Stimulated activated CD8-positive, alpha-beta memory T cell treated with anti-CD3 and anti-CD28 coated beads, Interleukin-4, amount 100 ng/mL, for 4 hours (primary cell): ENCODE data around the gene UBE2I.
A peak's percentile ranks its signal among the peaks of the same experiment; 100 is the strongest.

Source experiments
- DNase-seq, 2 donors: peaks; one replicate each; pipeline ENCODE4 v3.0.0-alpha.2; 2020; ENCODE audit warnings: low read depth in 2 of 2, low spot score in 1 of 2

The UBE2I gene

GRCh38 chr16:1355591-1355990, 46.2 kb downstream of the UBE2I start:
- DNase-seq: no peak

DNA sequence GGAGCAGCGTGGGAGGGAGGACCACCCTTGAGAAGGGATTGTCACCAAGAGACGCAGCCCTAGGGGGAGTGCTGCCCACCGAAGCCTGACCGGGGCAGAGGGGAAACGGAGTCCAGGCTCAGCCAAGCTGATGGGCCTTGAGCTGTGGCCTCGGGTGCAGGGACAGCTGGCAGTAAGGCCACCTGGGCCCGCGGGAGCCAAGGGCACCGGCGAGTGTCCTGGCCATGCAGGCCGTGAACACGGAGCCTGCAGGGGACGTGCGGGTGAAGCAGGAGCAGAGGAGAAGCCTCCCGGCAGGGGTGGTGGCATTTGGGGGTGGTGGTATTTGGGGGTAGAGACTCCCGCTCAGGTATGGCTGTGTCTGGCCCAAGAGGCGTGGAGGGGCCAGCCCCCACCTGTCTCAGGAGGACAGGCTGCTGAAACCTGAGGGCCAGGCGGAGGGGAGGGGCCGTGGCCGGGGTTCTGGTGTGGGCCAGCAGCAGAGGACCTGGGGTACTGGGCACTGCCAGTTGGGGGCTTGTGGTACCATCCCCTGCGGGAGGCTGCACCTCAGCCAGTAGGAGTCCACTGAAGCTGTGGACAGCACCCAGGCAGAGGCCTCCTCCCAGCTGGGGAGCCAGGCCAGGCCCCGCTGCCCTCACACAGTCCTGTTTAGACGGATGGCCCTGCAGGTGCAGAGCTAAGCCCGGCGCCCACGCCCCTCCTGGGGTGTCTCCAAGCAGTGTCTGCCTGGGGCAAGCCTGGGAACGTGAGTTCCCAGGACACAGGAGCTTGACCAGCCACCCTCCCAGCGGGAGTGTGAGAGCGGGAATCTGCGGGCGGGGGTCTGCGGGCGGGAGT, 46.8 kb downstream of the UBE2I start:
- no peak for DNase-seq

GRCh38 chr16:1357906-1358566, 48.6 kb downstream of the UBE2I start:
- DNase-seq: no peak

- DNase-seq: no peak
Observed at GRCh38 chr16:1361685-1362360, 52.4 kb downstream of the UBE2I start.

GRCh38 chr16:1362807-1363206, 53.4 kb downstream of the UBE2I start:
- DNase-seq: no peak

GRCh38 chr16:1363501-1364041, 54.1 kb downstream of the UBE2I start:
- peak in 1 of 2 donors; percentile 32 for DNase-seq

DNA sequence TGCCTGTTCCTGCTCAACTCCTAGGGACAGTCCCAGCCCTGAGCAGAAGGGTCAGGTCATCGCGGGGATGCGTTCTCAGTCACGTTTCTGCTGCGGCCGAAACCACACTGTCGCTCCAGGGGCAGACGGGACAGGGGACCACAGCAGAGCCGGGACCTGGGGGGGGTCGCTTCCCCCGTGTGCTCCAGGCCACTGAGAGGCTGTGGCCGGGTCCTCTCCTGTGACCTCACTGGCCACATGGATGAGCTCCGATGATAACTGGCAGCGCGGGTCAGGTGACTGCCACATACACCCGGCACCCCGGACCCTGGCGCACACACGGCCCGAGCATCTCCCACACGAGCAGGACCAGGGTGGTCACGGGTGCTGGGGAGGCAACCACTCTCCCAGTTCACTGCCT, 55.1 kb downstream of the UBE2I start:
- no peak for DNase-seq

DNA sequence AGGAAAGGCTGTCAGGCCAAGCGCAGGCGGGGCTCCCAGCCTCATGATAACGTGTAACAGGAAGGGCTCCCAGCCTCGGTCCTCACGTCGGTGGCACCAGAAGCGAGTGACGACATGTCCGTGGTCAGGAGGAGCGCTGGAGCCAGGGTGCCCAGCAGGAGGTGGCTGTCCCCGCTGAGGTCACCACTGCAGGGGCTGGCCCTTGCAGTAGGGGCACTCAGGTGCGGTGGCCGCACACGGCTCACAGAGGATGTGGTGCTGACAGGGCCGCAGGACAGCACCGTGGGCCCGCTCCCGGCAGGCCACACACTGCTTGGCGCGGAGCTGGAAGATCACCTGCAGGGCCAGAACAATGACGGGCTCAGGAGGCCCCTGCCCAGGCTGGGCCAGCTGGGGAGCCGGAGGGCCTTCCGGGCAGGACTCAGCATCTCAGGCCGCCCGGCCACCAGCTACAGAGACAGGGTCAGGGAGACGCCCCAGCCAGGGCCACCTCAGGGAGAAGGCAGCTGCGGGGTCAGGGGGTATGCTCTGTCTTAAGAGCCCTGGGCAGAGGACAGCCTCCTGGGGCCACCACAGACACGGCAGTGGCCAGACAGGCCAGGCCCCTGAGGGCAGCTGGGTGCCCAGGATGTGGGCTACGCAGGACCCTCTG, 56.8 kb downstream of the UBE2I start:
- no peak for DNase-seq

DNA sequence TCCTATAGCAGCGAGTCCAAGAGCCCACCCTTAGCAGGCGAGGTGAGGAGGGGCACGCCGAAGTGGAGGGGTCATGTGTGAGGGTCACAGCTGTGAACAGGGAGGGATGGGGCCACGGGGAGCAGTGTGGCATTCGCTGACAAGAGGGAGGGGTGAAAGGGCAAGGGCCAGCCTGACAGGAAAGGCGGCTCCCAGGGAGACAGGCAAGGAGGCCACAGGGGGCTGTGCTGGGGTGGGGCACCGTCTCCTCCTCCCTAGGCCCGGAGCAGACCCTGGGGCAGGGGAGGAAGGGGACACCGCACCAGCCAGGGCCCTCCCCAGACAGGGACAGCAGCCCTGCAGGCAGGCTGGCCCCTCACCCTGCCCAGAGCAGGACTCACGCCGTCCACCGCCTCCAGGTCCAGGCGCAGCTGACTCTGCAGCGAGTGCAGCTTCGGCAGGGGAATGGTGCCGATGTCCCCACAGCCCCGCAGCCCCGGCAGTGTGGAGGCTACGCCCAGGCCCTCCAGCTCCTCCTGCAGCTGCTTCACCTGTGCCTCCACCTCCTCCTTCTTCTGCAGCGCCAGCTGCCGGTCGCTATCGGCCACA, 57.4 kb downstream of the UBE2I start:
- no peak for DNase-seq

DNA sequence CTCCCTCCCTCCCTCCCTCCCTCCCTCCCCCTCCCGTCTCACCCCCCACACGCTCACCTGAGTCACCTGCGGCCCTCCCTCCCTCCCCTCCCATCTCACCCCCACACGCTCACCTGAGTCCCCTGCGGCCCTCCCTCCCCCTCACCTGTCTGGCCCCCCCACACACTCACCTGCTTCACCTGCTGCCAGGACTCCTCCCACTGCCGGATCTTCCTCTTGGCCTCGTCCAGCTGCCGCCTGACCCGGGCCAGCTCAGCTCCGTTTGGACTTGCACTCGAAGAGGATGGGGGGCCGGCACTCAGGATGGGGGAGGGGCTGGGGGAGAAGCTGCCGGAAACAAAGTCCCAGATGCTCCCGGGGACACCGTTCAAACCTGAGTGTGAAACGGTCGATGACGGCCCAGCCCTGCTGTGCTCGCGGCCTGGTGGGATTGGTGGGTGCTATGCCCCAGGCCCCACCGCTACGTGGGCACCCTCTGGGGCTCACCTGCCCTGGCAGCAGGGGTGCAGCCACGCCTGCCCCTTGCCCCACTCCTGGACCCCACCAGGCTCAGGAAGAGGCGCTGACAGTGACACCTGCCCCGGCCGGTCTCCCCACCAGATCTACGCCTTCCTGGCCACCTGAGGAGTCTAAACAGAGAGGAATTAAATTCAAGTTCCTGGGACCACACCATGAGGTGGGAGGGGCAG, 58.2 kb downstream of the UBE2I start:
- no peak for DNase-seq

DNA sequence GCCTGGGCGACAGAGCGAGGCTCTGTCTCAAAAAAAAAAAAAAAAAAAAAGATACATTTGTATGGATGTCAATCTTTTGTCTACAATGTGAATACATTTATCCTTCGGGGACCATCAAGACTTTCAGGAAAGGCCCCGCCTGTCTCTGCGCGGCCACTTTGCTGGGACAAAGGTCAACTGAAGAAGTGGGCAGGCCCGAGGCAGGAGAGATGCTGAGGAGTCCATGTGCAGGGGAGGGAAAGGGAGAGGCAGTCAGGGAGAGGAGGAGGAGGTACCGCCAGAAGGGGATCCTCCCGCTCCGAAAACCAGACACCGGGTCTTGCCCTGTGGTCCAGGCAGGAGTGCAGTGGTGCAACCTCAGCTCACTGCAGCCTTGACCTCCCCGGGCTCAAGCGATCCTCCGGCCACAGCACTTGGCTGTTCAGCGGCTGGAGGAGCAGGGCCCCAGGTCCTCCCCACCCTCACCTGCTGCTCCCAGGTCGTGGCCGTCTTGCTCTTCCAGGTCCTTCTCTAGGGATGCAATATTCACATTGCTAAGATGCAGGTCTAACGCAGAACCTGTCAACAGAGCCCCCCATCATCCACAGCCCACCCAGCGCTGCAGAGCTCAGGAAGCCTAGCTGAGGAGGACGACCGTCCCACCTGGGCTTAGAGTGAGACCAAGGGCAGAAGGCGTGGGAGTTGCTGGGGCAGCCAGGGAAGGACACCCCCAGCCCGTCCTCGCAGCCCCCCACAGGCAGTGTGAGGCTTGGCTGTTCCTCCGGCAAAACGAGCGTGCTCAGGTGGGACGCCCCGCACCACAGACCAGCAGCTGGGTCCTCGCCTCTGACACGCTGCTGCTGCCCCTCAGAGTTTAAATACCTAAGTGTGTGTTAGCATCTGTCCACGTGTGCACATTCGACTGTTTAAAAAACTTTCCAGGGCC, 61.9 kb downstream of the UBE2I start:
- DNase-seq: no peak

GRCh38 chr16:1372292-1372950, 63.0 kb downstream of the UBE2I start:
- DNase-seq: no peak

GRCh38 chr16:1374418-1375297, 65.2 kb downstream of the UBE2I start:
- DNase-seq: no peak

DNA sequence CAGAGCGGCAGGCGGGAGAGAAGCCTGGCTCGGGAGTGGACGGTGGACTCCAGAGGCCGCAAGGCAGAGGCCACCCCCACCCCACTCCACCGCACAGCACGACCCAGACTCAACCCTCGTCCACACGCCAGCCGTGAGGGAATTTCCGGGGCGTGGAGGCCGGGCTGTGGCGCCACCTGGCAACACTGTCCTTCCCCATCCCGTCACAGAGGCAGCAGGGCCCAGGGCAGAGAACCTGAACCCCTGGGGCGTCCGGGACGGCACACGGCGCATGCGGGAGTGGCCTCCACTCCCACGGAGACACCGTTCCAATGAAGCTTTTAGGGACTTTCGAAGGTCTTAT, 65.8 kb downstream of the UBE2I start:
- no peak for DNase-seq

DNA sequence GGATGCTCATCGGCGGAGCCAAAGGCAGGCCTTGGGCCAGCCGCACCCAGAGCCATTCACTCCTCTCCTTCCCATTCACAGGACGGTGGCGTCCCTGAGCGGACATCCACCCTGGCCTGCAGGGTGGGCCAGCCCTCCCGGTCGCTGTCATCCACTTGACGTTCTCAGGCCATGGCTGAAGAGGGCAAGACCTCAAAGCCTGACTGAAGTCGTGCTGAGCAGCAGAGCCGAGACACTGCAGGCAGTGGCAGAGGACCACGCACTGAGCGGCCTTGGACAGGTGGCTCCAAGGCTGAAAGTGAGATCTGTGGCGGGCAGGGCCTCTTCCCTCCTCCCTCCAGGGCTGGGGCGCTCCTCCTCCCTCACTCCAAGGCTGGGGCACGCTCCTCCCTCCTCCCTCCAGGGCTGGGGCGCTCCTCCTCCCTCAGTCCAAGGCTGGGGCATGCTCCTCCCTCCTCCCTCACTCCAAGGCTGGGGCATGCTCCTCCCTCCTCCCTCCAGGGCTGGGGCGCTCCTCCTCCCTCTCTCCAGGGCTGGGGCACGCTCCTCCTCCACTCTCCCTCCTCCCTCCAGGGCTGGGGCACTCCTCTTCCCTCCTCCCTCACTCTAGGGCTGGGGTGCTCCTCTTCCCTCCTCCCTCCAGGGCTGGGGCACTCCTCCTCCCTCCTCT, 66.4 kb downstream of the UBE2I start:
- DNase-seq: no peak
